ENCODE results near the gene HLA-F.

The HLA-F gene

DNA sequence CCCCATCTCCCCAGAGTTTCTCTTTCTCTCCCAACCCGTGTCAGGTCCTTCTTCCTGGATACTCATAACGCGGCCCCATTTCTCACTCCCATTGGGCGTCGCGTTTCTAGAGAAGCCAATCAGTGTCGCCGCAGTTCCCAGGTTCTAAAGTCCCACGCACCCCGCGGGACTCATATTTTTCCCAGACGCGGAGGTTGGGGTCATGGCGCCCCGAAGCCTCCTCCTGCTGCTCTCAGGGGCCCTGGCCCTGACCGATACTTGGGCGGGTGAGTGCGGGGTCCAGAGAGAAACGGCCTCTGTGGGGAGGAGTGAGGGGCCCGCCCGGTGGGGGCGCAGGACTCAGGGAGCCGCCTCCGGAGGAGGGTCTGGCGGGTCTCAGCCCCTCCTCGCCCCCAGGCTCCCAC is at the start of gene HLA-F:
HLA-F (plus strand) TSS at position 173 of the 404 bp plus-strand sequence; CDS start at position 203, 30 bp downstream.
- peak; percentile 18 for DNase-seq (ENCODE audit: low read depth, low spot score)

DNA sequence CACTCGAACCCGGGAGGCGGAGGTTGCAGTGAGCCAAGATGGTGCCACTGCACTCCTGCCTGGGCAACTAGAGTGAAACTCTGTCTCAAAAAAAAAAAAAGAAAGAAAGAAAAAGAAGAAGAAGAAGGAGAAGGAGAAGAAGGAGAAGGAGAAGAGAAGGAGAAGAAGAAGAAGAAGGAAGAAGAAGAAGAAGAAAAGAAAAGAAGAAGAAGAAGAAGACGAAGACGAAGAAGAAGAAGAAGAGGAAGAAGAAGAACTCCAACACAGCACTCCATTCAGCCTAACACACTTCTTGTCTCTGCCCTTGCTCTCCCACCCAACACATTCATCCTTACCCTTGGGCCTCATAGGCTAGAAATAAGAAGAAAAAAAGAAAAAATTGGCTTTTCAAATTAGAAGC is 49.2 kb upstream of the HLA-F start:
- no peak for DNase-seq (ENCODE audit: low read depth, low spot score)

DNA sequence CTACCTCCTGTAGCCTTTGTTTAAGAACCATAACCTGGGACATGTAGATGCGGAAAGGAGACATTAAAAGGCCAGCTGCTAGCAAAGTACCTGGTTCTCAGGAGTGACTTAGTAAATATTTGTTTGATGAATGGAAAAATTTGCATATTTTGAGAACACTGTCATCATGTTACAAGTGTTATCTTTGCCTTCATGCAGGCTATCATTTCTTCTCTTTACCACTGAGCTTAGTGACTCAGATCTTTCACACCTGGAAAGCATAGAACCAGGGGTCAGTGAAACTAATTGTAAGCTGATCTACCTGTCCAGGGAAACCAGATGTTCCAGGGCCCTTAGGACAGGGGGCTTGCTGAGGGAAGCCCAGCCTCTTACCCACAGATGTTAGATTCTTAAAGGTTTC is 47.7 kb upstream of the HLA-F start:
- DNase-seq (ENCODE audit: low read depth, low spot score): no peak

- DNase-seq (ENCODE audit: low read depth, low spot score): peak; percentile 4
Measured at GRCh38 chr6:29676981-29677601, 46.1 kb upstream of the HLA-F start.

DNA sequence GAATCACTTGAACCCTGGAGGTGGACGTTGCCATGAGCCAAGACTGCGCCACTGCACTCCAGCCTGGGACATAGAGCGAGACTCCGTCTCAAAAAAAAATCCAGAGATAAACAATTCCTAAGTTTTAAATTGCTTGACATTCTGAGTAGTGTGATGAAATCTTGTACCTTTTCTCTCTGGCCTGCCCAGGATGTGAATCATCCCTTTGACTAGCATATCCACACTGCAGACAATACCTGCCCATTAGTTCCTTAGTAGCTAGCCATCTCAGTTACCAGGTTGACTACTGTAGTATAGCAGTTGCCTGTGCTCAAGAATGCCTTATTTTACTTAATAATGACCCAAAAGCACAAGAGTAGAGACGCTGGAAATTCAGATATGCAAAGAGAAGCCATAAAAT is 45.1 kb upstream of the HLA-F start:
- DNase-seq (ENCODE audit: low read depth, low spot score): no peak

- DNase-seq (ENCODE audit: low read depth, low spot score): no peak
Measured at GRCh38 chr6:29679962-29680361, 43.3 kb upstream of the HLA-F start.

DNA sequence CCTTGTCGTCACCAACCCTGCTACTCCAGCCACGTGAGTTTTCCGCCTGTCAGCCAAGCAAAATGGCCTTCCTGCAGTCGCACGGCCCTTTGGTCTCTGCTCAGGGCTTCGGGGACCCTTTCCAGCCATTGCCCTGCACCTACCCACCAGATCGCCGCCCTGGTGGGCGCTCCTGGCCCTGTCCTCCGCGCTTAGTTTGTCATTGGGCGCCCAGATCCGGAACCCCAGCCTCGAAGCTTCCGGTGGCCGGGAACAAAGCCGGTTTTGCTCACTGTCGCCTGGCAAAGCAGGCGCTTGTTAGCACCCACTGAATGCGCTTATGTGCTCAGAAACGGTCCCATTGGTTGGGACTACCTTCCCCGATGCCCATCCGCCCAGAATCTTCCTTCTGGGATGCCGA is 42.8 kb upstream of the HLA-F start:
- DNase-seq (ENCODE audit: low read depth, low spot score): no peak

- DNase-seq (ENCODE audit: low read depth, low spot score): no peak
Measured at GRCh38 chr6:29680904-29681303, 42.3 kb upstream of the HLA-F start, which contains the start of gene ZFP57. Gene ZFP57, minus strand, starts transcription at chr6:29681152. Its CDS starts 4,149 bp downstream, at chr6:29677003.

DNA sequence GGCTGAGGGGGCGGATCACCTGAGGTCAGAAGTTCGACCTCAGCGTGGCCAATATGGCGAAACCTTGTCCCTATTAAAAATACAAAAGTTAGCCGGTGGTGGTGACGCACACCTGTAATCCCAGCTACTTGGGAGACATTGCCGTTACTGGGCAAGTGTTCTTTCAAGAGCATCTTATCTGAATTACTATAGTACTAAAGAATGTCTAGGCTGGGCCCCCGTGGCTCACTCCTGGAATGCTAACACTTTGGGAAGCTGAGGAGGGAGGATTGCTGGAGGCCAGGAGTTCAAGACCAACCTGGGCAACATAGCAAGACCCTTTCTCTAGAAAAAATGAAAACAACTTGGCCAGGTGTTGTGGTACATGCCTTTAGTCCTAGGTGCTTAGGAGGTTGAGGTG is 41.4 kb upstream of the HLA-F start:
- DNase-seq (ENCODE audit: low read depth, low spot score): no peak

DNA sequence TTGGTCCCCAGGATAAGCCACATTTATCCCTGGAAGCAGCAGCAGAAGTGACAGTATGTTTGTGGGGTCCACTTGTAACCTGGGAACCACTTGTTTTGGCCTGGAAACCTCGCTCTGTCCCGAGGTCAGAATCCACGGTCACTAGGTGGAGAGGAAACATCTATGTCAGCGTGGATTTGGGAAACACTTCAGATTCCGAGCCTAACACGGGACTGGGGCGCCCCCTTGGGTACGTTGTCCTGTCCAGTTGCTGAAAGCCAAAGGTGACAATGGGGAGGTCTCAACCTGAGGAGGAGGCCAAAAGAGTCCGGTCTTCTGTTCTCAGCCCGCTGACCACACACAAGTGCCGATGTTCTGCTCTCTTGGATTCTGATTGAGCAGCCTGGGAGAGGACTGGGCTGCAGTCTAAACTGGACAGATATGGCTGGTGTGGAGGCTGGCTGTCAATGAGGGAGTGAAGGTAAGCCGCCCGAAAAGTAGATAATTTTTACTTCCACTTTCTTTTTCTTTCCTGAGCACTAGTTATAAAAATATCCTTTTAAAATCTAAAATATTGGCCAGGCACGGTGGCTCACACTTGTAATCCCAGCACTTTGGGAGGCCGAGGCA is 37.4 kb upstream of the HLA-F start:
- no peak for DNase-seq (ENCODE audit: low read depth, low spot score)

DNA sequence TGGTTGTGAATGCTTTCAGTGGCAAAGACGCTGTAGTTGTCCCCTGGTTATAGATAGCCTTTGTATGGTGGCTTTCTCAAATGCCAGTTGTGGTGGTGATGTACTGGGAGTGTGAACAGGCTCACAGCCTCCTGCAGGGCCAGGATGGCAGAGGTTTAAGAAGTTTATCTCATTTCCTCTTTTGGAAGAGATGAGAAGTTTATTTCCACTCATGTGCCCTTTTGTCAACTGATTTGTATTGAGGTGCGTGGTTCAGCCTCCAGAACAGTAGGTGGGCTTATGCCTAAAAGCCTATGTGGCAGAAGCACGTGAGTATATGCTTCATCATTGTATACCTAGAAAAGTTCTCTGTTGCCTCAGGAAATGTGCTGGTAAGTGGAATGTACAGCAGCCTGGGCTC is 28.6 kb upstream of the HLA-F start:
- DNase-seq (ENCODE audit: low read depth, low spot score): no peak

- no peak for DNase-seq (ENCODE audit: low read depth, low spot score)
Measured at GRCh38 chr6:29696147-29697125, 26.8 kb upstream of the HLA-F start.

- DNase-seq (ENCODE audit: low read depth, low spot score): no peak
Measured at GRCh38 chr6:29702519-29703103, 20.6 kb upstream of the HLA-F start.

GRCh38 chr6:29705389-29706231 is 17.6 kb upstream of the HLA-F start:
- DNase-seq (ENCODE audit: low read depth, low spot score): peak; percentile 23

- DNase-seq (ENCODE audit: low read depth, low spot score): no peak
Measured at GRCh38 chr6:29708432-29709179, 14.6 kb upstream of the HLA-F start.

DNA sequence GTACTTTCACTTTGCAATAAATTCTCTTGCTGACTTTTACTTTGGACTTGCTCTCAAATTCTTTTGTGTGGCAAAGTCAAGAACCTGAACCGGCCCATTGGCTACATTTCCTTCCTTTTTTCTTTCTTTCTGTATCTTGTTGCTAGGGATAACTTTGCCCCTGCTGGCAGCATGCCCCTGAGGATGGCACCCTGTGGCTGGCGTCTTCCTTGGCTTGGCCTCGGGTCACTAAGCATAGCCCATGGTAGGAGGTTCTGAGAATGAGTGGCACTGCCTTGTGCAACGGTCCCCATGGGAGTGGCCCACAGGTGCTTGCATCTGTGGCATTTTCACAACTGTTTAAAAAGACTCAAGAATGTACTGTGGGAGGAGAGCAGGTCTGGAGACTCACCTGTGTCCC is 14.0 kb upstream of the HLA-F start:
- no peak for DNase-seq (ENCODE audit: low read depth, low spot score)

GRCh38 chr6:29710281-29710941 is 12.8 kb upstream of the HLA-F start:
- no peak for DNase-seq (ENCODE audit: low read depth, low spot score)

GRCh38 chr6:29720863-29721262 is 2.4 kb upstream of the HLA-F start:
- DNase-seq (ENCODE audit: low read depth, low spot score): no peak

DNA sequence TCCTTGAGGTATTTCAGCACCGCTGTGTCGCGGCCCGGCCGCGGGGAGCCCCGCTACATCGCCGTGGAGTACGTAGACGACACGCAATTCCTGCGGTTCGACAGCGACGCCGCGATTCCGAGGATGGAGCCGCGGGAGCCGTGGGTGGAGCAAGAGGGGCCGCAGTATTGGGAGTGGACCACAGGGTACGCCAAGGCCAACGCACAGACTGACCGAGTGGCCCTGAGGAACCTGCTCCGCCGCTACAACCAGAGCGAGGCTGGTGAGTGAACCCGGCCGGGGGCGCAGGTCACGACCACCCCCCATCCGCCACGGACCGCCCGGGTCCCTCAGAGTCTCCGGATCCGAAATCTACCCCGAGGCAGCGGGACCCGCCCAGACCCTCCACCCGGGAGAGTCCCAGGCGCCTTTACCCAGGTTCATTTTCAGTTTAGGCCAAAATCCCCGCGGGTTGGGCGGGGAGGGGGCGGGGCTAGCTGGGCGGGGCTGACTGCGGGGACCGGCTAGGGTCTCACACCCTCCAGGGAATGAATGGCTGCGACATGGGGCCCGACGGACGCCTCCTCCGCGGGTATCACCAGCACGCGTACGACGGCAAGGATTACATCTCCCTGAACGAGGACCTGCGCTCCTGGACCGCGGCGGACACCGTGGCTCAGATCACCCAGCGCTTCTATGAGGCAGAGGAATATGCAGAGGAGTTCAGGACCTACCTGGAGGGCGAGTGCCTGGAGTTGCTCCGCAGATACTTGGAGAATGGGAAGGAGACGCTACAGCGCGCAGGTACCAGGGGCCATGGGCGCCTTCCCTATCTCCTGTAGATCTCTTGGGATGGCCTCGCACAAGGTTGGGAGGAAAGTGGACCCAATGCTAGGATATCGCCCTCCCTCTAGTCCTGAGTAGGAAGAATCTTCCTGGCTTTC is 693 bp downstream of the HLA-F start:
- DNase-seq (ENCODE audit: low read depth, low spot score): no peak

Data from smooth muscle cell of the brain vasculature (primary cell).